B cell (primary cell): ENCODE measurements around the gene DEF6. TPM values are rescaled to one million over a fixed set of nuclear protein-coding genes. Genes with fewer than 3 reads are reported as not detected.

Experiments used
- ATAC-seq: fragments of 200-7000 bp; cut with Tn5 transposase; one replicate; pipeline ENCODE4 v1.10.0; 2021; ENCODE audit warnings: low read depth, mild to moderate bottlenecking, moderate number of reproducible peaks, moderate library complexity
- CTCF ChIA-PET: fragments of 350-600 bp; sonication (Branson Sonifier 250); formaldehyde crosslinking; loops from one replicate; lab custom pipeline; 2021; ENCODE audit warnings: antibody characterized with exemption, inconsistent platforms; lab: Charles Lee
- POLR2A ChIA-PET: fragments of 350-600 bp; sonication (Branson Sonifier 250); formaldehyde crosslinking; loops from one replicate; lab custom pipeline; 2021; ENCODE audit warnings: antibody characterized with exemption; lab: Charles Lee
- DNase-seq: peaks from one replicate; pipeline ENCODE4 v3.0.0; 2013
- H2AFZ ChIP-seq: 2 replicates; pipeline ENCODE4 v1.6.1; 2012; ENCODE audit warnings: mild to moderate bottlenecking, low read depth, low read length; ENCODE audit not compliant: insufficient read depth, poor library complexity, severe bottlenecking
- H3K27ac ChIP-seq, 2 donors: 1 replicate in 1 of 2; 2 replicates in 1 of 2; pipeline ENCODE4 v1.5.1; 2012 to 2013; ENCODE audit warnings: low read length in 2 of 2, mild to moderate bottlenecking in 2 of 2, moderate library complexity in 1 of 2
- H3K27me3 ChIP-seq, 4 experiments: fragments of 200-600 bp in 1 of 4; sonication (generic) in 1 of 4; replicated peaks in 1 of 4; 1 replicate in 2 of 4; 2 replicates in 2 of 4; pipeline versions ENCODE4 v1.6.1 to v1.7.0; 2013 to 2016; ENCODE audit warnings: low read length in 3 of 4, mild to moderate bottlenecking in 2 of 4, mixed read lengths in 1 of 4, moderate library complexity in 1 of 4; ENCODE audit not compliant: insufficient read depth in 4 of 4, control insufficient read depth in 3 of 4; ENCODE audit errors: control extremely low read depth in 1 of 4
- H3K36me3 ChIP-seq, 2 experiments: replicated peaks in 1 of 2; 1 replicate in 1 of 2; 2 replicates in 1 of 2; pipeline versions ENCODE4 v1.6.1 to v1.7.1; 2013; ENCODE audit warnings: low read length in 1 of 2; ENCODE audit not compliant: insufficient read depth in 2 of 2, control insufficient read depth in 1 of 2; ENCODE audit errors: control extremely low read depth in 1 of 2, extremely low read depth in 1 of 2
- H3K4me1 ChIP-seq, 2 donors: fragments of 200-600 bp in 1 of 2; sonication (generic) in 1 of 2; 1 replicate in 1 of 2; 2 replicates in 1 of 2; pipeline versions ENCODE4 v1.5.1 to v1.6.1; 2013 to 2017; ENCODE audit warnings: low read length in 2 of 2; ENCODE audit not compliant: control insufficient read depth in 2 of 2, insufficient read depth in 2 of 2
- H3K4me2 ChIP-seq: replicated peaks from 2 replicates; pipeline ENCODE3; 2012; ENCODE audit warnings: mild to moderate bottlenecking, low read depth, low read length; ENCODE audit not compliant: poor library complexity, severe bottlenecking
- H3K4me3 ChIP-seq, 5 experiments: fragments of 200-600 bp in 1 of 5; sonication (generic) in 1 of 5; 1 replicate in 3 of 5; 2 replicates in 2 of 5; pipeline versions ENCODE4 v1.5.1 to v1.7.0; 2011 to 2016; ENCODE audit warnings: low read length in 4 of 5, mild to moderate bottlenecking in 4 of 5, low read depth in 2 of 5, control low read depth in 1 of 5, moderate library complexity in 1 of 5; ENCODE audit not compliant: insufficient read depth in 1 of 5; ENCODE audit errors: control extremely low read depth in 1 of 5, extremely low read depth in 1 of 5
- H3K79me2 ChIP-seq: fragments of 200-600 bp; sonication (generic); one replicate; pipeline ENCODE4 v1.6.0; 2016; ENCODE audit warnings: low read length; ENCODE audit not compliant: control insufficient read depth, insufficient read depth
- H3K9ac ChIP-seq: fragments of 200-600 bp; sonication (generic); 2 replicates; pipeline ENCODE4 v1.6.1; 2017; ENCODE audit warnings: mild to moderate bottlenecking, low read length, moderate library complexity
- H3K9me3 ChIP-seq, 3 donors: one replicate each; pipeline versions ENCODE4 v1.6.1 to v1.7.1; 2013; ENCODE audit warnings: low read length in 2 of 3; ENCODE audit not compliant: control insufficient read depth in 2 of 3, insufficient read depth in 1 of 3; ENCODE audit errors: control extremely low read depth in 1 of 3
- H4K20me1 ChIP-seq: 2 replicates; pipeline ENCODE4 v1.6.0; 2012; ENCODE audit warnings: mild to moderate bottlenecking, low read length; ENCODE audit not compliant: insufficient read depth, control insufficient read depth, poor library complexity, severe bottlenecking
- H3K27ac Mint-ChIP-seq: one replicate; pipeline ENCODE4 v1.8.0; 2021; ENCODE audit warnings: mixed read lengths
- H3K27me3 Mint-ChIP-seq: one replicate; pipeline ENCODE4 v1.8.0; 2021; ENCODE audit warnings: mixed read lengths
- H3K4me1 Mint-ChIP-seq: one replicate; pipeline ENCODE4 v1.8.0; 2021; ENCODE audit warnings: mixed read lengths
- H3K4me3 Mint-ChIP-seq: one replicate; pipeline ENCODE4 v1.8.0; 2021; ENCODE audit warnings: mixed read lengths
- H3K9me3 Mint-ChIP-seq: one replicate; pipeline ENCODE4 v1.8.0; 2022; ENCODE audit warnings: mixed read lengths; ENCODE audit not compliant: insufficient read depth
- EZH2 ChIP-seq: IDR thresholded peaks from 2 replicates; pipeline ENCODE4 v1.6.1; 2012; ENCODE audit warnings: borderline replicate concordance, low read depth, mild to moderate bottlenecking, moderate library complexity, low read length; ENCODE audit not compliant: insufficient read depth, poor library complexity, severe bottlenecking
- WGBS: methylation state at CpG from one replicate; pipeline ENCODE4 v1.1.5; 2013; ENCODE audit warnings: missing lambda C conversion rate; ENCODE audit not compliant: insufficient coverage; 5-methylcytosine and 5-hydroxymethylcytosine counted together
- intact Hi-C: fragments of 100-400 bp; cut with micrococcal nuclease; formaldehyde crosslinking; loops from one replicate; pipeline ENCODE4 v1.10.0; 2022
- polyA plus RNA-seq: library from polyadenylated mRNA; depleted of rRNA; stranded (reverse); fragments of >200 nt; gene quantifications from 2 replicates; pipeline ENCODE4 v1.2.3, GENCODE V29; 2012
- total RNA-seq, 2 donors: library from RNA; stranded (reverse); fragments of 120-200 nt in 1 of 2; gene quantifications; 1 replicate in 1 of 2; 2 replicates in 1 of 2; pipeline versions ENCODE4 v1.2.3 to v1.2.4, GENCODE V29; 2013 to 2022
- TF ChIP-seq, protein P1 (sequence below): fragments of 200-600 bp; IDR thresholded peaks from one replicate; pipeline ENCODE4 v1.8.0; 2022; ENCODE audit warnings: antibody characterized with exemption, mild to moderate bottlenecking

Gene DEF6
- total and polyA plus RNA-seq, 2 donors (not counting 1 experiment from before 2014, with no cell fraction given) = 105 to 159 TPM

- Histone ChIP-seq H3K4me3 (no peak overlapping the region), H3K4me2 (no peak overlapping the region), H3K9me3 (no peaks in the 10 kb centered on the region), H3K9ac (no peak overlapping the region), H3K36me3 (peaks cover 0 to 8% of the 10 kb centered on the region in 2 experiments), H3K27ac (no peak overlapping the region), H3K79me2 (peaks cover 30% of the 10 kb centered on the region), H3K4me1 (no peaks in the 10 kb centered on the region), H4K20me1 (no peaks in the 10 kb centered on the region), H2AFZ (no peak overlapping the region), H3K27me3 (no peaks in the 10 kb centered on the region)
- intact Hi-C loops = no loop called here
- Mint-ChIP-seq H3K4me1 (peaks cover 5% of the 10 kb centered on the region), H3K9me3 (no peaks in the 10 kb centered on the region), H3K4me3 (no peak overlapping the region), H3K27me3 (no peaks in the 10 kb centered on the region), H3K27ac (no peak overlapping the region)
- no peak for ATAC-seq
- TF ChIP-seq EZH2 = no peak
- TF ChIP-seq, protein P1, sequence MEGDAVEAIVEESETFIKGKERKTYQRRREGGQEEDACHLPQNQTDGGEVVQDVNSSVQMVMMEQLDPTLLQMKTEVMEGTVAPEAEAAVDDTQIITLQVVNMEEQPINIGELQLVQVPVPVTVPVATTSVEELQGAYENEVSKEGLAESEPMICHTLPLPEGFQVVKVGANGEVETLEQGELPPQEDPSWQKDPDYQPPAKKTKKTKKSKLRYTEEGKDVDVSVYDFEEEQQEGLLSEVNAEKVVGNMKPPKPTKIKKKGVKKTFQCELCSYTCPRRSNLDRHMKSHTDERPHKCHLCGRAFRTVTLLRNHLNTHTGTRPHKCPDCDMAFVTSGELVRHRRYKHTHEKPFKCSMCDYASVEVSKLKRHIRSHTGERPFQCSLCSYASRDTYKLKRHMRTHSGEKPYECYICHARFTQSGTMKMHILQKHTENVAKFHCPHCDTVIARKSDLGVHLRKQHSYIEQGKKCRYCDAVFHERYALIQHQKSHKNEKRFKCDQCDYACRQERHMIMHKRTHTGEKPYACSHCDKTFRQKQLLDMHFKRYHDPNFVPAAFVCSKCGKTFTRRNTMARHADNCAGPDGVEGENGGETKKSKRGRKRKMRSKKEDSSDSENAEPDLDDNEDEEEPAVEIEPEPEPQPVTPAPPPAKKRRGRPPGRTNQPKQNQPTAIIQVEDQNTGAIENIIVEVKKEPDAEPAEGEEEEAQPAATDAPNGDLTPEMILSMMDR = no peak
- CTCF ChIA-PET = interaction anchor here (1.4 kb wide), 1 partner anchor 42 kb away, joined by 6 read pairs; no protein-coding TSS in a partner anchor
- POLR2A ChIA-PET = no interaction called here
- WGBS = 48% methylated on average over 3 of the region's 3 CpGs
- DNase-seq = no peak
Observed at GRCh38 chr6:35248300-35248699, 49.3 kb upstream of the DEF6 start.

DNA sequence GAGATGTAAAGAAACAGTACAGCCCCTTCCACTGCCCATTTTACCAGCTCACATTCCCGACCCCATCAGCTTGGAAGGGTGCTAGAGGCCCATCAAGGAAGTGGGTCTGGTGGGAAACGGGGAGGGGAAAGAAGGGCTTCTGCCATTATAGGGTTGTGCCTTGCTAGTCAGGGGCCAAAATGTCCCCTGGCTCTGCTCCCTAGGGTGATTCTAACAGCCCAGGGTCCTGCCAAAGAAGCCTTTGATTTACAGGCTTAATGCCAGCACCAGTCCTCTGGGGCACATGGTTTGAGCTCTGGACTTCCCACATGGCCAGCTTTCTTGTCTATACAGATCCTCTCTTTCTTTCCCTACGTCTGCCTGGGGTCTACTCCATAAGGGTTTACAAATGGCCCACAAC, 48.7 kb upstream of the DEF6 start:
- POLR2A ChIA-PET = no interaction called here
- no peaks in the 10 kb centered on the region for H3K9me3 Mint-ChIP-seq
- TF ChIP-seq EZH2 = no peak
- TF ChIP-seq, protein P1 = no peak
- DNase-seq = no peak
- intact Hi-C loops = no loop called here
- H3K4me3 ChIP-seq = no peak overlapping the region
- CTCF ChIA-PET = interaction anchor here (0.5 to 1.4 kb wide), 3 partner anchors 10 to 362 kb away, joined by 3 to 6 read pairs (median 4); no protein-coding TSS in a partner anchor
- no peak overlapping the region for H3K4me3 Mint-ChIP-seq
- 100% methylated on average over 2 of the region's 3 CpGs for WGBS
- no peak overlapping the region for H3K9ac ChIP-seq
- no peaks in the 10 kb centered on the region for H3K27me3 Mint-ChIP-seq
- no peaks in the 10 kb centered on the region for H3K9me3 ChIP-seq
- no peak for ATAC-seq
- H3K36me3 ChIP-seq = peaks cover 0 to 8% of the 10 kb centered on the region in 2 experiments
- H3K4me1 Mint-ChIP-seq = peaks cover 5% of the 10 kb centered on the region
- no peaks in the 10 kb centered on the region for H3K27me3 ChIP-seq
- H3K79me2 ChIP-seq = peaks cover 31% of the 10 kb centered on the region
- H3K4me2 ChIP-seq = no peak overlapping the region
- H2AFZ ChIP-seq = no peak overlapping the region
- no peak overlapping the region for H3K27ac ChIP-seq
- H4K20me1 ChIP-seq = no peaks in the 10 kb centered on the region
- H3K27ac Mint-ChIP-seq = no peak overlapping the region
- H3K4me1 ChIP-seq = no peaks in the 10 kb centered on the region
